ENCODE measurements around the gene COA8. TPM values are rescaled to one million over a fixed set of nuclear protein-coding genes. Genes with fewer than 3 reads are reported as not detected.

The COA8 gene
- polyA plus RNA-seq, 3 donors = 13.2 to 58.1 (median 52.3) TPM

- Mint-ChIP-seq H3K27me3 (ENCODE audit: low read depth in 3 of 3) (peaks cover 17 to 46% (median 29%) of the 10 kb centered on the region in 3 donors), H3K4me3 (no peak overlapping the region), H3K27ac (peak overlapping the region in 1 of 7 donors; percentile 12), H3K4me1 (peaks cover 40% of the 10 kb centered on the region), H3K9me3 (peaks cover 0 to 13% (median 7%) of the 10 kb centered on the region in 7 donors), H3K36me3 (peaks cover 0 to 2% of the 10 kb centered on the region in 2 donors)
- H3K9me3 ChIP-seq (replicated peaks in 1 of 2; ENCODE audit: control insufficient read depth in 1 of 2, insufficient read depth in 1 of 2, low read length in 2 of 2) = no peaks in the 10 kb centered on the region
- no peak for DNase-seq
- peaks cover 23 to 25% of the 10 kb centered on the region in 2 donors for H3K4me1 ChIP-seq (ENCODE audit: control insufficient read depth in 1 of 2, insufficient read depth in 2 of 2, low read length in 2 of 2)
- WGBS (ENCODE audit: insufficient coverage) = 94% methylated on average over 5 of the region's 5 CpGs
- no peak overlapping the region for H3K27ac ChIP-seq (ENCODE audit: low read depth in 1 of 2, low read length in 2 of 2)
- intact Hi-C loops (cut with micrococcal nuclease) = no loop called here
- H3K4me2 ChIP-seq (replicated peaks; ENCODE audit: extremely low read depth, low read length, poor library complexity, severe bottlenecking) = no peak overlapping the region
- TF ChIP-seq CTCF (IDR thresholded peaks at IDR 0.05) = no peak
- no peaks in the 10 kb centered on the region for H3K79me2 ChIP-seq (ENCODE audit: insufficient read depth, low read length)
- H3K36me3 ChIP-seq (replicated peaks in 1 of 2; ENCODE audit: control insufficient read depth in 1 of 2, insufficient read depth in 2 of 2, low read length in 2 of 2) = no peaks in the 10 kb centered on the region
- H4K20me1 ChIP-seq (ENCODE audit: insufficient read depth, low read length) = no peaks in the 10 kb centered on the region
- no peak overlapping the region for H3K9ac ChIP-seq (ENCODE audit: insufficient read depth, low read length, poor library complexity, severe bottlenecking)
- no peak overlapping the region for H2AFZ ChIP-seq (ENCODE audit: insufficient read depth, low read depth, low read length, poor library complexity, severe bottlenecking)
- no peak overlapping the region for H3K4me3 ChIP-seq (replicated peaks in 1 of 3; ENCODE audit: low read depth in 2 of 3, low read length in 3 of 3)
- H3K27me3 ChIP-seq (ENCODE audit: control insufficient read depth in 2 of 2, insufficient read depth in 2 of 2, low read length in 2 of 2) = peaks cover 0 to 17% of the 10 kb centered on the region in 2 donors
Observed at GRCh38 chr14:103604620-103605019, 41.9 kb downstream of the COA8 start.

- peaks cover 23 to 25% of the 10 kb centered on the region in 2 donors for H3K4me1 ChIP-seq (ENCODE audit: control insufficient read depth in 1 of 2, insufficient read depth in 2 of 2, low read length in 2 of 2)
- no peak overlapping the region for H3K27ac ChIP-seq (ENCODE audit: low read depth in 1 of 2, low read length in 2 of 2)
- H3K9ac ChIP-seq (ENCODE audit: insufficient read depth, low read length, poor library complexity, severe bottlenecking) = peak overlapping the region; percentile 37
- H3K79me2 ChIP-seq (ENCODE audit: insufficient read depth, low read length) = no peaks in the 10 kb centered on the region
- H3K4me3 Mint-ChIP-seq = peak overlapping the region; percentile 71 to 95
- peaks cover 10 to 19% of the 10 kb centered on the region in 2 donors for H3K9me3 ChIP-seq (replicated peaks in 1 of 2; ENCODE audit: control insufficient read depth in 1 of 2, insufficient read depth in 1 of 2, low read length in 2 of 2)
- H3K27me3 Mint-ChIP-seq (ENCODE audit: low read depth in 3 of 3) = peaks cover 17 to 53% (median 36%) of the 10 kb centered on the region in 3 donors
- 1% methylated on average over 25 of the region's 25 CpGs for WGBS (ENCODE audit: insufficient coverage)
- peak overlapping the region; percentile 73 for H3K4me2 ChIP-seq (replicated peaks; ENCODE audit: extremely low read depth, low read length, poor library complexity, severe bottlenecking)
- H3K27ac Mint-ChIP-seq = peak overlapping the region in 5 of 7 donors; percentile 2 to 81 (median 11)
- H3K9me3 Mint-ChIP-seq = peaks cover 11 to 31% (median 25%) of the 10 kb centered on the region in 7 donors
- H3K36me3 ChIP-seq (replicated peaks in 1 of 2; ENCODE audit: control insufficient read depth in 1 of 2, insufficient read depth in 2 of 2, low read length in 2 of 2) = no peaks in the 10 kb centered on the region
- peaks cover 40% of the 10 kb centered on the region for H3K4me1 Mint-ChIP-seq
- TF ChIP-seq CTCF (IDR thresholded peaks at IDR 0.05) = no peak
- no peaks in the 10 kb centered on the region for H4K20me1 ChIP-seq (ENCODE audit: insufficient read depth, low read length)
- peak; percentile 47 to 65 (median 52) for DNase-seq
- peak overlapping the region; percentile 55 for H2AFZ ChIP-seq (ENCODE audit: insufficient read depth, low read depth, low read length, poor library complexity, severe bottlenecking)
- intact Hi-C loops (cut with micrococcal nuclease) = no loop called here
- H3K4me3 ChIP-seq (replicated peaks in 1 of 3; ENCODE audit: low read depth in 2 of 3, low read length in 3 of 3) = peak overlapping the region; percentile 1 to 70 (median 26)
- peaks cover 0 to 19% of the 10 kb centered on the region in 2 donors for H3K27me3 ChIP-seq (ENCODE audit: control insufficient read depth in 2 of 2, insufficient read depth in 2 of 2, low read length in 2 of 2)
- H3K36me3 Mint-ChIP-seq = peaks cover 4 to 11% of the 10 kb centered on the region in 2 donors
Observed at GRCh38 chr14:103606963-103607668, 44.4 kb downstream of the COA8 start.
